Activated T-helper 1 cell treated with anti-CD3 and anti-CD28 coated beads, Interleukin-12 subunit alpha, Interleukin-12 subunit beta, Interleukin-2, Interleukin-4 antibody, amounts not matched to agents 30 ng/mL and 10 ng/mL and 1 ng/mL, durations not matched to agents 14 hours and 24 hours and 36 hours (primary cell): ENCODE measurements around the gene MYOD1. TPM values are rescaled to one million over a fixed set of nuclear protein-coding genes. Genes with fewer than 3 reads are reported as not detected.

ENCODE experiments used
- DNase-seq: peaks from one replicate; pipeline ENCODE4 v3.0.0; 2021; ENCODE audit warnings: low spot score
- H3K27ac Mint-ChIP-seq: one replicate; pipeline ENCODE4 v1.8.0; 2021; ENCODE audit warnings: mild to moderate bottlenecking, mixed read lengths
- H3K27me3 Mint-ChIP-seq: one replicate; pipeline ENCODE4 v1.8.0; 2022; ENCODE audit warnings: mild to moderate bottlenecking, moderate library complexity, mixed read lengths; ENCODE audit not compliant: insufficient read depth
- H3K36me3 Mint-ChIP-seq: one replicate; pipeline ENCODE4 v1.8.0; 2021; ENCODE audit warnings: low read depth, mixed read lengths
- H3K4me1 Mint-ChIP-seq: one replicate; pipeline ENCODE4 v1.8.0; 2021; ENCODE audit warnings: low read depth, mixed read lengths
- H3K4me3 Mint-ChIP-seq: one replicate; pipeline ENCODE4 v1.8.0; 2021; ENCODE audit warnings: mild to moderate bottlenecking, moderate library complexity, mixed read lengths
- H3K9me3 Mint-ChIP-seq: one replicate; pipeline ENCODE4 v1.8.0; 2021; ENCODE audit warnings: mixed read lengths
- intact Hi-C: fragments of 100-400 bp; cut with micrococcal nuclease; formaldehyde crosslinking; loops from one replicate; pipeline ENCODE4 v1.15.1; 2024
- total RNA-seq: library from RNA; stranded (reverse); gene quantifications from 2 replicates; pipeline ENCODE4 v1.2.3, GENCODE V29; 2022

The MYOD1 gene
- total RNA-seq, 1 donor from 2014 or later: not detected

- Mint-ChIP-seq H3K36me3 (no peaks in the 10 kb centered on the region), H3K4me1 (no peaks in the 10 kb centered on the region), H3K27me3 (peaks cover 7% of the 10 kb centered on the region), H3K27ac (no peak overlapping the region), H3K4me3 (no peak overlapping the region), H3K9me3 (no peaks in the 10 kb centered on the region)
- intact Hi-C loops: loop anchor here (1.0 kb wide), 1 partner anchor 44 kb away; no protein-coding TSS in a partner anchor
- no peak for DNase-seq
Measured at GRCh38 chr11:17714870-17715269, 4.5 kb upstream of the MYOD1 start.

GRCh38 chr11:17716807-17717206 lies 2.6 kb upstream of the MYOD1 start:
- intact Hi-C loops: no loop called here
- Mint-ChIP-seq H3K36me3 (no peaks in the 10 kb centered on the region), H3K27me3 (peaks cover 14% of the 10 kb centered on the region), H3K9me3 (no peaks in the 10 kb centered on the region), H3K4me1 (no peaks in the 10 kb centered on the region), H3K4me3 (no peak overlapping the region), H3K27ac (no peak overlapping the region)
- DNase-seq: no peak

- no peak for DNase-seq
- Mint-ChIP-seq H3K4me1 (no peaks in the 10 kb centered on the region), H3K27me3 (peaks cover 25% of the 10 kb centered on the region), H3K36me3 (no peaks in the 10 kb centered on the region), H3K4me3 (no peak overlapping the region), H3K9me3 (no peaks in the 10 kb centered on the region), H3K27ac (no peak overlapping the region)
- intact Hi-C loops: no loop called here
Measured at GRCh38 chr11:17718015-17718414, 1.4 kb upstream of the MYOD1 start.

GRCh38 chr11:17718510-17718962 lies 835 bp upstream of the MYOD1 start:
- Mint-ChIP-seq H3K27ac (no peak overlapping the region), H3K36me3 (no peaks in the 10 kb centered on the region), H3K4me3 (no peak overlapping the region), H3K4me1 (no peaks in the 10 kb centered on the region), H3K9me3 (no peaks in the 10 kb centered on the region), H3K27me3 (peaks cover 25% of the 10 kb centered on the region)
- DNase-seq: no peak
- intact Hi-C loops: no loop called here

- no peaks in the 10 kb centered on the region for H3K4me1 Mint-ChIP-seq
- H3K27me3 Mint-ChIP-seq: peaks cover 26% of the 10 kb centered on the region
- no peak for DNase-seq
- no peak overlapping the region for H3K4me3 Mint-ChIP-seq
- intact Hi-C loops: loop anchor here (2.0 kb wide), 1 partner anchor 1107 kb away; no protein-coding TSS in a partner anchor
- no peak overlapping the region for H3K27ac Mint-ChIP-seq
- no peaks in the 10 kb centered on the region for H3K9me3 Mint-ChIP-seq
- no peaks in the 10 kb centered on the region for H3K36me3 Mint-ChIP-seq
Measured at GRCh38 chr11:17719938-17720795, 796 bp downstream of the MYOD1 start.

GRCh38 chr11:17720796-17721171 lies 1.4 kb downstream of the MYOD1 start:
- DNase-seq: no peak
- peaks cover 28% of the 10 kb centered on the region for H3K27me3 Mint-ChIP-seq
- no peaks in the 10 kb centered on the region for H3K9me3 Mint-ChIP-seq
- no peaks in the 10 kb centered on the region for H3K36me3 Mint-ChIP-seq
- H3K27ac Mint-ChIP-seq: no peak overlapping the region
- no peaks in the 10 kb centered on the region for H3K4me1 Mint-ChIP-seq
- intact Hi-C loops: loop anchor here (2.0 kb wide), 1 partner anchor 1108 kb away; no protein-coding TSS in a partner anchor
- H3K4me3 Mint-ChIP-seq: no peak overlapping the region

GRCh38 chr11:17721242-17721999 lies 2.0 kb downstream of the MYOD1 start:
- Mint-ChIP-seq H3K27ac (peak overlapping the region; percentile 13), H3K4me1 (no peaks in the 10 kb centered on the region), H3K9me3 (no peaks in the 10 kb centered on the region), H3K36me3 (no peaks in the 10 kb centered on the region), H3K4me3 (no peak overlapping the region), H3K27me3 (peaks cover 30% of the 10 kb centered on the region)
- no peak for DNase-seq
- intact Hi-C loops: loop anchor here (2.0 kb wide), 1 partner anchor 1109 kb away; no protein-coding TSS in a partner anchor

GRCh38 chr11:17722000-17722643 lies 2.8 kb downstream of the MYOD1 start:
- H3K4me1 Mint-ChIP-seq: no peaks in the 10 kb centered on the region
- no peaks in the 10 kb centered on the region for H3K9me3 Mint-ChIP-seq
- DNase-seq: no peak
- H3K27ac Mint-ChIP-seq: peak overlapping the region; percentile 13
- H3K36me3 Mint-ChIP-seq: no peaks in the 10 kb centered on the region
- intact Hi-C loops: loop anchor here (2.0 kb wide), 1 partner anchor 1109 kb away; no protein-coding TSS in a partner anchor
- H3K4me3 Mint-ChIP-seq: no peak overlapping the region
- H3K27me3 Mint-ChIP-seq: peaks cover 33% of the 10 kb centered on the region

- no peaks in the 10 kb centered on the region for H3K9me3 Mint-ChIP-seq
Measured at GRCh38 chr11:17724020-17724908, 4.9 kb downstream of the MYOD1 start.

GRCh38 chr11:17725174-17725573 lies 5.8 kb downstream of the MYOD1 start:
- Mint-ChIP-seq H3K27me3 (peaks cover 43% of the 10 kb centered on the region), H3K9me3 (no peaks in the 10 kb centered on the region), H3K27ac (no peak overlapping the region), H3K36me3 (no peaks in the 10 kb centered on the region), H3K4me1 (no peaks in the 10 kb centered on the region), H3K4me3 (no peak overlapping the region)
- no peak for DNase-seq
- intact Hi-C loops: no loop called here

More at GRCh38 chr11:17724020-17724908, 4.9 kb downstream of the MYOD1 start:
- intact Hi-C loops: no loop called here
- no peaks in the 10 kb centered on the region for H3K4me1 Mint-ChIP-seq
- H3K27ac Mint-ChIP-seq: no peak overlapping the region
- no peaks in the 10 kb centered on the region for H3K36me3 Mint-ChIP-seq
- no peak overlapping the region for H3K4me3 Mint-ChIP-seq
- peaks cover 41% of the 10 kb centered on the region for H3K27me3 Mint-ChIP-seq
- no peak for DNase-seq

GRCh38 chr11:17730137-17730536 lies 10.8 kb downstream of the MYOD1 start:
- no peaks in the 10 kb centered on the region for H3K4me1 Mint-ChIP-seq
- intact Hi-C loops: loop anchor here (1.0 to 2.0 kb wide), 2 partner anchors 131 to 377 kb away; partner anchors contain the start of gene SAAL1
- H3K9me3 Mint-ChIP-seq: no peaks in the 10 kb centered on the region
- no peak for DNase-seq
- peaks cover 51% of the 10 kb centered on the region for H3K27me3 Mint-ChIP-seq
- no peaks in the 10 kb centered on the region for H3K36me3 Mint-ChIP-seq
- no peak overlapping the region for H3K27ac Mint-ChIP-seq
- no peak overlapping the region for H3K4me3 Mint-ChIP-seq
